OCI-LY7 (cell line): ENCODE data around the gene TAF7. TPM values are rescaled to one million over a fixed set of nuclear protein-coding genes. Genes with fewer than 3 reads are reported as not detected.
"Not testable (repeated sequence)": the region's sequence is repeated elsewhere in the genome, so short reads cannot be mapped to it uniquely, and the experiment has no call there.

ENCODE experiments used
- BruUV-seq: library from RNA; stranded (reverse); fragments of 400-500 nt; replicated peaks from 2 replicates; lab custom pipeline; 2021; lab: Mats Ljungman, UMichigan
- CTCF ChIA-PET: fragments of 300-600 bp; sonication (Branson Sonifier 250); formaldehyde crosslinking; loops from one replicate; lab custom pipeline; 2022; ENCODE audit warnings: antibody characterized with exemption; ENCODE audit not compliant: unreplicated experiment; lab: Charles Lee
- POLR2A ChIA-PET: fragments of 300-600 bp; sonication (Branson Sonifier 250); formaldehyde crosslinking; loops from one replicate; lab custom pipeline; 2022; ENCODE audit warnings: antibody characterized with exemption; lab: Charles Lee
- DNase-seq: peaks from one replicate; pipeline ENCODE4 v3.0.0-alpha.2; 2015; ENCODE audit warnings: low spot score
- H2AFZ ChIP-seq: fragments of 200-600 bp; sonication (generic), shearing (Covaris generic); 2 replicates; pipeline ENCODE4 v1.6.1; 2014; ENCODE audit warnings: mild to moderate bottlenecking, antibody characterized with exemption, low read length, moderate library complexity
- H3K27ac ChIP-seq: fragments of 200-600 bp; sonication (generic); 2 replicates; pipeline ENCODE4 v1.5.1; 2014; ENCODE audit warnings: mixed run types, low read depth, mild to moderate bottlenecking, moderate library complexity, low read length, inconsistent platforms; ENCODE audit not compliant: poor library complexity, severe bottlenecking
- H3K36me3 ChIP-seq: fragments of 200-600 bp; sonication (generic); 2 replicates; pipeline ENCODE4 v1.6.1; 2014; ENCODE audit warnings: mild to moderate bottlenecking, antibody characterized with exemption, low read length, moderate library complexity, mixed read lengths; ENCODE audit not compliant: insufficient read depth
- H3K4me1 ChIP-seq: fragments of 200-600 bp; sonication (generic); 2 replicates; pipeline ENCODE4 v1.5.1; 2014; ENCODE audit warnings: mild to moderate bottlenecking, low read length; ENCODE audit not compliant: insufficient read depth, poor library complexity, severe bottlenecking
- H3K4me2 ChIP-seq: fragments of 200-600 bp; sonication (generic); 2 replicates; pipeline ENCODE4 v1.6.1; 2014; ENCODE audit warnings: mild to moderate bottlenecking, low read length
- H3K4me3 ChIP-seq: fragments of 200-600 bp; sonication (generic); 2 replicates; pipeline ENCODE4 v1.5.1; 2014; ENCODE audit warnings: mild to moderate bottlenecking, low read depth, low read length; ENCODE audit not compliant: poor library complexity, severe bottlenecking
- H3K79me2 ChIP-seq: fragments of 200-600 bp; sonication (generic); 2 replicates; pipeline ENCODE4 v1.6.1; 2016; ENCODE audit warnings: low read depth, mild to moderate bottlenecking, low read length, moderate library complexity, mixed read lengths; ENCODE audit not compliant: insufficient read depth
- H3K9me2 ChIP-seq: fragments of 200-600 bp; sonication (generic); 2 replicates; pipeline ENCODE4 v1.6.1; 2016; ENCODE audit warnings: mild to moderate bottlenecking, low read length, mixed read lengths; ENCODE audit not compliant: insufficient read depth
- H3K9me3 ChIP-seq: fragments of 200-600 bp; sonication (generic); 2 replicates; pipeline ENCODE4 v1.6.1; 2014; ENCODE audit warnings: mild to moderate bottlenecking, mixed run types, low read length, mixed read lengths
- H4K20me1 ChIP-seq: fragments of 200-600 bp; sonication (generic); 2 replicates; pipeline ENCODE4 v1.6.1; 2014; ENCODE audit warnings: mild to moderate bottlenecking, antibody characterized with exemption, low read length, moderate library complexity, mixed read lengths; ENCODE audit not compliant: insufficient read depth
- EZH2phosphoT487 ChIP-seq: fragments of 200-600 bp; sonication (generic); IDR thresholded peaks from 2 replicates; pipeline ENCODE4 v1.6.1; 2018; ENCODE audit warnings: low read depth, borderline replicate concordance, mild to moderate bottlenecking, mixed run types, antibody characterized with exemption, low read length, moderate library complexity, mixed read lengths
- intact Hi-C: fragments of 100-400 bp; cut with micrococcal nuclease; formaldehyde crosslinking; loops from one replicate; pipeline ENCODE4 v1.10.0; 2022; ENCODE audit not compliant: unreplicated experiment
- total RNA-seq, 2 experiments: library from RNA; depleted of rRNA in 1 of 2; stranded (reverse); fragments of >200 nt in 1 of 2; shearing (Covaris generic) in 1 of 2; gene quantifications; 2 replicates each; pipeline ENCODE4 v1.2.3, GENCODE V29; 2014 to 2022
- TF ChIP-seq, protein P1 (sequence below): fragments of 200-600 bp; sonication (generic); conservative IDR thresholded peaks from 2 replicates; pipeline ENCODE4 v1.5.1; 2014; ENCODE audit warnings: mild to moderate bottlenecking, antibody characterized with exemption, low read length, moderate library complexity, mixed read lengths

TAF7 gene
- total RNA-seq, 2 experiments from 2014 or later = 103 to 115 TPM

- Histone ChIP-seq H3K9me2 (no peaks in the 10 kb centered on the region), H3K4me1 (peaks cover 7% of the 10 kb centered on the region), H3K79me2 (no peaks in the 10 kb centered on the region), H3K4me3 (peak within 1 kb of the TSS; percentile 54), H2AFZ (peak within 1 kb of the TSS; percentile 80), H3K27ac (no peak within 1 kb of the TSS), H3K4me2 (peak within 1 kb of the TSS; percentile 60), H3K36me3 (no peaks in the 10 kb centered on the region), H3K9me3 (no peaks in the 10 kb centered on the region), H4K20me1 (no peaks in the 10 kb centered on the region)
- TSS peak; percentile 66 for BruUV-seq
- intact Hi-C loops = loop anchor here (10.0 kb wide), 1 partner anchor 155 kb away; the partner anchor contains the start of genes PCDHB10 and PCDHB11
- DNase-seq = peak; percentile 79
- POLR2A ChIA-PET = interaction anchor here (0.8 to 1.2 kb wide), 5 partner anchors 20 to 63 kb away, joined by 3 read pairs; partner anchors contain the start of genes PCDHGA1 and PCDHGA10
- CTCF ChIA-PET = interaction anchor here (1.2 kb wide), 1 partner anchor 33 kb away, joined by 5 read pairs; no protein-coding TSS in a partner anchor
- TF ChIP-seq, protein P1, sequence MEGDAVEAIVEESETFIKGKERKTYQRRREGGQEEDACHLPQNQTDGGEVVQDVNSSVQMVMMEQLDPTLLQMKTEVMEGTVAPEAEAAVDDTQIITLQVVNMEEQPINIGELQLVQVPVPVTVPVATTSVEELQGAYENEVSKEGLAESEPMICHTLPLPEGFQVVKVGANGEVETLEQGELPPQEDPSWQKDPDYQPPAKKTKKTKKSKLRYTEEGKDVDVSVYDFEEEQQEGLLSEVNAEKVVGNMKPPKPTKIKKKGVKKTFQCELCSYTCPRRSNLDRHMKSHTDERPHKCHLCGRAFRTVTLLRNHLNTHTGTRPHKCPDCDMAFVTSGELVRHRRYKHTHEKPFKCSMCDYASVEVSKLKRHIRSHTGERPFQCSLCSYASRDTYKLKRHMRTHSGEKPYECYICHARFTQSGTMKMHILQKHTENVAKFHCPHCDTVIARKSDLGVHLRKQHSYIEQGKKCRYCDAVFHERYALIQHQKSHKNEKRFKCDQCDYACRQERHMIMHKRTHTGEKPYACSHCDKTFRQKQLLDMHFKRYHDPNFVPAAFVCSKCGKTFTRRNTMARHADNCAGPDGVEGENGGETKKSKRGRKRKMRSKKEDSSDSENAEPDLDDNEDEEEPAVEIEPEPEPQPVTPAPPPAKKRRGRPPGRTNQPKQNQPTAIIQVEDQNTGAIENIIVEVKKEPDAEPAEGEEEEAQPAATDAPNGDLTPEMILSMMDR = peak; percentile 88
- TF ChIP-seq EZH2phosphoT487 = no peak
These were observed 29.5 kb upstream of the TAF7 start, which contains the start of gene PCDHGB1 for GRCh38 chr5:141349917-141350619. Gene PCDHGB1 (plus strand): TSS chr5:141350099. CDS start chr5:141350261, 162 bp downstream.

- POLR2A ChIA-PET = interaction anchor here (2.0 kb wide), 1 partner anchor 26 kb away, joined by 8 read pairs; no protein-coding TSS in a partner anchor
These were observed 25.4 kb upstream of the TAF7 start for GRCh38 chr5:141346017-141346416.

DNA sequence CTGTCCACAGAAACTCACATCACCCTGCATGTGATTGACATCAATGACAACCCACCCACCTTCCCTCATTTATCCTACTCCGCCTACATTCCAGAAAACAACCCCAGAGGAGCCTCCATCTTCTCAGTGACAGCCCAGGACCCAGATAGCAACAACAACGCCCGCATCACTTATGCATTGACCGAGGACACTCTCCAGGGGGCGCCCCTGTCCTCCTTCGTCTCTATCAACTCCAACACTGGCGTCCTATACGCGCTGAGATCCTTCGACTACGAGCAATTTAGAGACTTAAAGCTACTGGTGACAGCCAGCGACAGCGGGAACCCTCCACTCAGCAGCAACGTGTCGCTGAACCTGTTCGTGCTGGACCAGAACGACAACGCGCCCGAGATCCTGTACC, 24.7 kb upstream of the TAF7 start:
- ChIA-PET CTCF (no interaction called here), POLR2A (no interaction called here)
- no peak for DNase-seq
- H3K36me3 ChIP-seq = no peaks in the 10 kb centered on the region
- no peaks in the 10 kb centered on the region for H3K79me2 ChIP-seq
- H3K9me2 ChIP-seq = no peaks in the 10 kb centered on the region
- H3K9me3 ChIP-seq = no peaks in the 10 kb centered on the region
- no peaks in the 10 kb centered on the region for H4K20me1 ChIP-seq
- no peak overlapping the region for H3K4me3 ChIP-seq
- H3K27ac ChIP-seq = no peak overlapping the region
- no peak overlapping the region for H2AFZ ChIP-seq
- no peak overlapping the region for H3K4me2 ChIP-seq
- TF ChIP-seq, protein P1 = peak; percentile 53
- TF ChIP-seq EZH2phosphoT487 = no peak
- no peaks in the 10 kb centered on the region for H3K4me1 ChIP-seq
- BruUV-seq = no TSS peak
- intact Hi-C loops = no loop called here

More at GRCh38 chr5:141346017-141346416, 25.4 kb upstream of the TAF7 start:
- BruUV-seq, H3K9me2 ChIP-seq, H3K27ac ChIP-seq, H3K79me2 ChIP-seq, H3K4me1 ChIP-seq, CTCF ChIA-PET, H3K4me2 ChIP-seq, H3K9me3 ChIP-seq, intact Hi-C loops, H3K36me3 ChIP-seq, H4K20me1 ChIP-seq, DNase-seq, H3K4me3 ChIP-seq, H2AFZ ChIP-seq: not testable (repeated sequence)
